HG03060 (cell line): Measurements from ENCODE around the gene SLC23A1.
"Not testable (repeated sequence)": the region's sequence is repeated elsewhere in the genome, so short reads cannot be mapped to it uniquely, and the experiment has no call there.

Experiments
- ATAC-seq: cut with Tn5 transposase; IDR thresholded peaks from one replicate; pipeline ENCODE4 v1.9.1; 2021; ENCODE audit warnings: low read depth, moderate number of reproducible peaks; ENCODE audit not compliant: unreplicated experiment

The SLC23A1 gene

GRCh38 chr5:139383275-139383992 lies at the start of gene SLC23A1:
SLC23A1 (minus strand) TSS chr5:139383297; CDS start chr5:139383253, 44 bp downstream.
- ATAC-seq, result no peak

- ATAC-seq, result no peak
These were observed 48.6 kb upstream of the SLC23A1 start for GRCh38 chr5:139431706-139432105.

GRCh38 chr5:139430015-139430414 lies 46.9 kb upstream of the SLC23A1 start:
- no peak for ATAC-seq

- no peak for ATAC-seq
These were observed 43.2 kb upstream of the SLC23A1 start for GRCh38 chr5:139426203-139426885.

- no peak for ATAC-seq
These were observed 42.4 kb upstream of the SLC23A1 start for GRCh38 chr5:139425497-139425896.

- no peak for ATAC-seq
These were observed 39.3 kb upstream of the SLC23A1 start for GRCh38 chr5:139422307-139422893.

- ATAC-seq, result no peak
These were observed 36.4 kb upstream of the SLC23A1 start for GRCh38 chr5:139419226-139420192.

GRCh38 chr5:139418793-139419192 lies 35.7 kb upstream of the SLC23A1 start:
- ATAC-seq, result no peak

GRCh38 chr5:139417214-139417613 lies 34.1 kb upstream of the SLC23A1 start:
- ATAC-seq, result no peak

GRCh38 chr5:139416651-139417050 lies 33.6 kb upstream of the SLC23A1 start:
- no peak for ATAC-seq

GRCh38 chr5:139415869-139416268 lies 32.8 kb upstream of the SLC23A1 start:
- no peak for ATAC-seq

GRCh38 chr5:139415221-139415861 lies 32.2 kb upstream of the SLC23A1 start:
- ATAC-seq, result no peak

- ATAC-seq, result no peak
These were observed 31.6 kb upstream of the SLC23A1 start for GRCh38 chr5:139414581-139415130.

- no peak for ATAC-seq
These were observed 30.9 kb upstream of the SLC23A1 start for GRCh38 chr5:139413963-139414362.

- no peak for ATAC-seq
These were observed 30.1 kb upstream of the SLC23A1 start for GRCh38 chr5:139413153-139413552.

- ATAC-seq, result no peak
These were observed 28.1 kb upstream of the SLC23A1 start for GRCh38 chr5:139410993-139411828.

GRCh38 chr5:139410121-139410992 lies 27.3 kb upstream of the SLC23A1 start:
- ATAC-seq, result no peak

- ATAC-seq, result not testable (repeated sequence)
These were observed 26.0 kb upstream of the SLC23A1 start for GRCh38 chr5:139409116-139409515.
